ENCODE measurements around the gene TM4SF1.

TM4SF1 gene

GRCh38 chr3:149377408-149378364 lies at the start of gene TM4SF1:
Gene TM4SF1, minus strand, starts transcription at chr3:149377649. Its CDS starts 102 bp downstream, at chr3:149377547.
- peak; percentile 57 for DNase-seq (ENCODE audit: low read depth)

GRCh38 chr3:149426325-149426724 lies 48.9 kb upstream of the TM4SF1 start:
- DNase-seq (ENCODE audit: low read depth): no peak

GRCh38 chr3:149424918-149425317 lies 47.5 kb upstream of the TM4SF1 start:
- no peak for DNase-seq (ENCODE audit: low read depth)

- DNase-seq (ENCODE audit: low read depth): no peak
Measured at GRCh38 chr3:149421764-149422163, 44.3 kb upstream of the TM4SF1 start.

GRCh38 chr3:149419816-149420215 lies 42.4 kb upstream of the TM4SF1 start:
- DNase-seq (ENCODE audit: low read depth): no peak

- DNase-seq (ENCODE audit: low read depth): no peak
Measured at GRCh38 chr3:149417727-149418126, 40.3 kb upstream of the TM4SF1 start.

GRCh38 chr3:149417174-149417573 lies 39.7 kb upstream of the TM4SF1 start:
- no peak for DNase-seq (ENCODE audit: low read depth)

GRCh38 chr3:149415484-149415883 lies 38.0 kb upstream of the TM4SF1 start:
- no peak for DNase-seq (ENCODE audit: low read depth)

- DNase-seq (ENCODE audit: low read depth): no peak
Measured at GRCh38 chr3:149414557-149415231, 37.2 kb upstream of the TM4SF1 start.

- no peak for DNase-seq (ENCODE audit: low read depth)
Measured at GRCh38 chr3:149411583-149411982, 34.1 kb upstream of the TM4SF1 start.

GRCh38 chr3:149409351-149409750 lies 31.9 kb upstream of the TM4SF1 start:
- no peak for DNase-seq (ENCODE audit: low read depth)

GRCh38 chr3:149407898-149408297 lies 30.4 kb upstream of the TM4SF1 start:
- DNase-seq (ENCODE audit: low read depth): no peak

- DNase-seq (ENCODE audit: low read depth): no peak
Measured at GRCh38 chr3:149406244-149406752, 28.8 kb upstream of the TM4SF1 start.

- no peak for DNase-seq (ENCODE audit: low read depth)
Measured at GRCh38 chr3:149403443-149403842, 26.0 kb upstream of the TM4SF1 start.

GRCh38 chr3:149402481-149402880 lies 25.0 kb upstream of the TM4SF1 start:
- no peak for DNase-seq (ENCODE audit: low read depth)

GRCh38 chr3:149401926-149402310 lies 24.5 kb upstream of the TM4SF1 start:
- DNase-seq (ENCODE audit: low read depth): no peak

- no peak for DNase-seq (ENCODE audit: low read depth)
Measured at GRCh38 chr3:149401212-149401925, 23.9 kb upstream of the TM4SF1 start.

GRCh38 chr3:149400645-149401044 lies 23.2 kb upstream of the TM4SF1 start:
- no peak for DNase-seq (ENCODE audit: low read depth)

GRCh38 chr3:149398296-149398695 lies 20.8 kb upstream of the TM4SF1 start:
- no peak for DNase-seq (ENCODE audit: low read depth)

- DNase-seq (ENCODE audit: low read depth): no peak
Measured at GRCh38 chr3:149397528-149397927, 20.1 kb upstream of the TM4SF1 start.

- no peak for DNase-seq (ENCODE audit: low read depth)
Measured at GRCh38 chr3:149396476-149396875, 19.0 kb upstream of the TM4SF1 start.
